OCI-LY7 (cell line): Measurements from ENCODE around the gene ATG10. TPM values are rescaled to one million over a fixed set of nuclear protein-coding genes. Genes with fewer than 3 reads are reported as not detected.

Source experiments
- BruUV-seq: library from RNA; stranded (reverse); fragments of 400-500 nt; replicated peaks from 2 replicates; lab custom pipeline; 2021; lab: Mats Ljungman, UMichigan
- CTCF ChIA-PET: fragments of 300-600 bp; sonication (Branson Sonifier 250); formaldehyde crosslinking; loops from one replicate; lab custom pipeline; 2022; ENCODE audit warnings: antibody characterized with exemption; ENCODE audit not compliant: unreplicated experiment; lab: Charles Lee
- POLR2A ChIA-PET: fragments of 300-600 bp; sonication (Branson Sonifier 250); formaldehyde crosslinking; loops from one replicate; lab custom pipeline; 2022; ENCODE audit warnings: antibody characterized with exemption; lab: Charles Lee
- DNase-seq: peaks from one replicate; pipeline ENCODE4 v3.0.0-alpha.2; 2015; ENCODE audit warnings: low spot score
- H2AFZ ChIP-seq: fragments of 200-600 bp; sonication (generic), shearing (Covaris generic); 2 replicates; pipeline ENCODE4 v1.6.1; 2014; ENCODE audit warnings: mild to moderate bottlenecking, antibody characterized with exemption, low read length, moderate library complexity
- H3K27ac ChIP-seq: fragments of 200-600 bp; sonication (generic); 2 replicates; pipeline ENCODE4 v1.5.1; 2014; ENCODE audit warnings: mixed run types, low read depth, mild to moderate bottlenecking, moderate library complexity, low read length, inconsistent platforms; ENCODE audit not compliant: poor library complexity, severe bottlenecking
- H3K36me3 ChIP-seq: fragments of 200-600 bp; sonication (generic); 2 replicates; pipeline ENCODE4 v1.6.1; 2014; ENCODE audit warnings: mild to moderate bottlenecking, antibody characterized with exemption, low read length, moderate library complexity, mixed read lengths; ENCODE audit not compliant: insufficient read depth
- H3K4me1 ChIP-seq: fragments of 200-600 bp; sonication (generic); 2 replicates; pipeline ENCODE4 v1.5.1; 2014; ENCODE audit warnings: mild to moderate bottlenecking, low read length; ENCODE audit not compliant: insufficient read depth, poor library complexity, severe bottlenecking
- H3K4me2 ChIP-seq: fragments of 200-600 bp; sonication (generic); 2 replicates; pipeline ENCODE4 v1.6.1; 2014; ENCODE audit warnings: mild to moderate bottlenecking, low read length
- H3K4me3 ChIP-seq: fragments of 200-600 bp; sonication (generic); 2 replicates; pipeline ENCODE4 v1.5.1; 2014; ENCODE audit warnings: mild to moderate bottlenecking, low read depth, low read length; ENCODE audit not compliant: poor library complexity, severe bottlenecking
- H3K79me2 ChIP-seq: fragments of 200-600 bp; sonication (generic); 2 replicates; pipeline ENCODE4 v1.6.1; 2016; ENCODE audit warnings: low read depth, mild to moderate bottlenecking, low read length, moderate library complexity, mixed read lengths; ENCODE audit not compliant: insufficient read depth
- H3K9me2 ChIP-seq: fragments of 200-600 bp; sonication (generic); 2 replicates; pipeline ENCODE4 v1.6.1; 2016; ENCODE audit warnings: mild to moderate bottlenecking, low read length, mixed read lengths; ENCODE audit not compliant: insufficient read depth
- H3K9me3 ChIP-seq: fragments of 200-600 bp; sonication (generic); 2 replicates; pipeline ENCODE4 v1.6.1; 2014; ENCODE audit warnings: mild to moderate bottlenecking, mixed run types, low read length, mixed read lengths
- H4K20me1 ChIP-seq: fragments of 200-600 bp; sonication (generic); 2 replicates; pipeline ENCODE4 v1.6.1; 2014; ENCODE audit warnings: mild to moderate bottlenecking, antibody characterized with exemption, low read length, moderate library complexity, mixed read lengths; ENCODE audit not compliant: insufficient read depth
- EZH2phosphoT487 ChIP-seq: fragments of 200-600 bp; sonication (generic); IDR thresholded peaks from 2 replicates; pipeline ENCODE4 v1.6.1; 2018; ENCODE audit warnings: low read depth, borderline replicate concordance, mild to moderate bottlenecking, mixed run types, antibody characterized with exemption, low read length, moderate library complexity, mixed read lengths
- intact Hi-C: fragments of 100-400 bp; cut with micrococcal nuclease; formaldehyde crosslinking; loops from one replicate; pipeline ENCODE4 v1.10.0; 2022; ENCODE audit not compliant: unreplicated experiment
- total RNA-seq, 2 experiments: library from RNA; depleted of rRNA in 1 of 2; stranded (reverse); fragments of >200 nt in 1 of 2; shearing (Covaris generic) in 1 of 2; gene quantifications; 2 replicates each; pipeline ENCODE4 v1.2.3, GENCODE V29; 2014 to 2022
- TF ChIP-seq, protein P1 (sequence below): fragments of 200-600 bp; sonication (generic); conservative IDR thresholded peaks from 2 replicates; pipeline ENCODE4 v1.5.1; 2014; ENCODE audit warnings: mild to moderate bottlenecking, antibody characterized with exemption, low read length, moderate library complexity, mixed read lengths

The ATG10 gene
- total RNA-seq, 2 experiments from 2014 or later: 5.4 to 14.8 TPM

DNA sequence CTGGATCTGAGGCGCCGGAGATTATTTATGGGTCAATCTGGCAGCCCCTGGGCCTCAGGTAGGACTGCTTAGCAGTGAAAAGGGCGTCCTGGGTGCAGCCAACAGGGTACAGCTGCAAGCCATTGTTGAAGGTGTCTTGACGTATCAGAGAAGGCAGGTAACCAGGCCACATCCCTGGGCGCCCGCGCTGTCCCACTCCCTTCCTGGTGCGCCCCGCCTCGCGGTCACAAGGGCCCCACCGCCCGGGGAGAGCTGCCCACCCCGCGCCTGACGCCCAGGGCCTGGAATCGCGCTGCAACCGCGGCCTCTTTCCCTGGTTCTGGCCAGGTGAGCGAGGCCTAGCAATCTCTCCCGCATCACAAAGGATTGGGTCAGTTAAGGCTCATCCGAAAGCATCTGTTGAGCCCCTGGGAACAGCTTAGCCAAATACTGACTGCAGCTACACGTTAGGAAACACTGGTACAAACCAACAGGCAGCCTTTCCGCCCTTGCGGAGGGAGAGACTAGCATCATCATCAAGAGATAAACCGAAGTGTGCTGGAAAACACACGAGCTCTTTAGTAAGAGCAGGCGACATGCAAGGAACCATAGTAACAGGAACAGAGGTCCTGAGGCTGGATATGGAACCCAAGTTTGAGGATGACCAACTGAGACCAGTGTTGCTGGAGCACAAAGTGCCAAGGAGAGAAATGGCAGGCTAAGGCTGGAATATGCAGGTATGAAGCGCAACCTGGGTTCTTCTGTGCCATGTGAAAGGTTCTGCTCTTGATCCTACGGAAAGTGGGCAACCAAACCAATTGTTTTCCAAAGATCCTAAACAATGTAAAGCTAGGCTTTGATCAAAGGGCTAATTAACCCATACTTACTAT, 302.8 kb downstream of the ATG10 start:
- H3K4me2 ChIP-seq: peak overlapping the region; percentile 85
- H3K4me3 ChIP-seq: no peak overlapping the region
- H3K9me2 ChIP-seq: no peaks in the 10 kb centered on the region
- BruUV-seq: no TSS peak
- H3K36me3 ChIP-seq: peaks cover 76% of the 10 kb centered on the region
- H3K4me1 ChIP-seq: peaks cover 48% of the 10 kb centered on the region
- H2AFZ ChIP-seq: no peak overlapping the region
- H3K79me2 ChIP-seq: peaks cover 43% of the 10 kb centered on the region
- peaks cover 19% of the 10 kb centered on the region; the same call in 1 of the 2 replicates for H4K20me1 ChIP-seq
- ChIA-PET CTCF (no interaction called here), POLR2A (interaction anchor here (0.8 to 2.5 kb wide), 4 partner anchors 9 to 1619 kb away, joined by 3 to 8 read pairs (median 4); partner anchors contain the start of gene DHFR)
- no peak for DNase-seq
- TF ChIP-seq, protein P1, sequence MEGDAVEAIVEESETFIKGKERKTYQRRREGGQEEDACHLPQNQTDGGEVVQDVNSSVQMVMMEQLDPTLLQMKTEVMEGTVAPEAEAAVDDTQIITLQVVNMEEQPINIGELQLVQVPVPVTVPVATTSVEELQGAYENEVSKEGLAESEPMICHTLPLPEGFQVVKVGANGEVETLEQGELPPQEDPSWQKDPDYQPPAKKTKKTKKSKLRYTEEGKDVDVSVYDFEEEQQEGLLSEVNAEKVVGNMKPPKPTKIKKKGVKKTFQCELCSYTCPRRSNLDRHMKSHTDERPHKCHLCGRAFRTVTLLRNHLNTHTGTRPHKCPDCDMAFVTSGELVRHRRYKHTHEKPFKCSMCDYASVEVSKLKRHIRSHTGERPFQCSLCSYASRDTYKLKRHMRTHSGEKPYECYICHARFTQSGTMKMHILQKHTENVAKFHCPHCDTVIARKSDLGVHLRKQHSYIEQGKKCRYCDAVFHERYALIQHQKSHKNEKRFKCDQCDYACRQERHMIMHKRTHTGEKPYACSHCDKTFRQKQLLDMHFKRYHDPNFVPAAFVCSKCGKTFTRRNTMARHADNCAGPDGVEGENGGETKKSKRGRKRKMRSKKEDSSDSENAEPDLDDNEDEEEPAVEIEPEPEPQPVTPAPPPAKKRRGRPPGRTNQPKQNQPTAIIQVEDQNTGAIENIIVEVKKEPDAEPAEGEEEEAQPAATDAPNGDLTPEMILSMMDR: no peak
- TF ChIP-seq EZH2phosphoT487: no peak
- peak overlapping the region; percentile 52 for H3K27ac ChIP-seq
- intact Hi-C loops: no loop called here
- no peaks in the 10 kb centered on the region for H3K9me3 ChIP-seq

DNA sequence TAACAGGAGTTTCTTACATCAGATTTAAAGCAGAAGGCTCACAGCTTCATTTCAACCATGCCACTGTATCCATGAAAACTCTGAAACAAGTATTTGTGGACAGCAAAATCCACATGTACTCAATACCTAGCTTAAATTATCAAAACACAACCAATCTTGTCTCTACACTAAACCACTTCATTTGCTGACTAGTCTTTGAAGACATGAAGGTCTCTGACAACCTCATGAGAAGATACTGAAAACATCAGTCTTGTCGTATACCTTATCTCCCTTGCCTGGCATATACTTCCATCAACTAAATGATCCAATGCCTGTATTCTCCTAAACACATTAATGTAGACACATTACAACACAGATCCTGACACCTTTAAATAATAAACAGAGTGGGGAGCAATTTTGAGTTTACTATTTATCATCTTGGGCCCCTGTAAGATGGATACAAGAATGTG, 303.4 kb downstream of the ATG10 start:
- intact Hi-C loops: no loop called here

More for the DNA sequence above, 303.4 kb downstream of the ATG10 start:
- POLR2A ChIA-PET: interaction anchor here (0.8 to 2.5 kb wide), 3 partner anchors 10 to 89 kb away, joined by 3 to 8 read pairs (median 3); no protein-coding TSS in a partner anchor
- CTCF ChIA-PET: no interaction called here
- no peak overlapping the region for H2AFZ ChIP-seq
- H3K36me3 ChIP-seq: peaks cover 70% of the 10 kb centered on the region
- H3K4me3 ChIP-seq: no peak overlapping the region
- BruUV-seq: no TSS peak
- peaks cover 48% of the 10 kb centered on the region for H3K4me1 ChIP-seq
- peak overlapping the region; percentile 32 for H3K27ac ChIP-seq
- H3K4me2 ChIP-seq: peak overlapping the region; percentile 85
- peaks cover 19% of the 10 kb centered on the region; the same call in 1 of the 2 replicates for H4K20me1 ChIP-seq
- H3K79me2 ChIP-seq: peaks cover 43% of the 10 kb centered on the region
- no peak for TF ChIP-seq EZH2phosphoT487
- TF ChIP-seq, protein P1: no peak
- no peaks in the 10 kb centered on the region for H3K9me2 ChIP-seq
- no peak for DNase-seq
- no peaks in the 10 kb centered on the region for H3K9me3 ChIP-seq
